Activated CD8-positive, alpha-beta memory T cell treated with anti-CD3 and anti-CD28 coated beads, Interleukin-2, amount 10 ng/mL, durations not matched to agents 7 days and 5 days (primary cell): ENCODE measurements around the gene CFAP97. TPM values are rescaled to one million over a fixed set of nuclear protein-coding genes. Genes with fewer than 3 reads are reported as not detected.

ENCODE experiments used
- ATAC-seq: fragments of 150-1000 bp; cut with Tn5 transposase; one replicate; pipeline ENCODE4 v1.10.0; 2021; ENCODE audit warnings: moderate library complexity
- CTCF ChIA-PET: fragments of 350-600 bp; sonication (Branson Sonifier 250); formaldehyde crosslinking; loops from one replicate; lab custom pipeline; 2021; ENCODE audit warnings: antibody characterized with exemption; lab: Charles Lee
- DNase-seq: peaks from one replicate; pipeline ENCODE4 v3.0.0-alpha.2; 2020
- H3K27ac Mint-ChIP-seq: one replicate; pipeline ENCODE4 v1.8.0; 2021; ENCODE audit warnings: mild to moderate bottlenecking, mixed read lengths
- H3K27me3 Mint-ChIP-seq: one replicate; pipeline ENCODE4 v1.8.0; 2021; ENCODE audit warnings: mixed read lengths
- H3K36me3 Mint-ChIP-seq: one replicate; pipeline ENCODE4 v1.8.0; 2021; ENCODE audit warnings: mild to moderate bottlenecking, mixed read lengths
- H3K4me1 Mint-ChIP-seq: one replicate; pipeline ENCODE4 v1.8.0; 2021; ENCODE audit warnings: mixed read lengths
- H3K4me3 Mint-ChIP-seq: one replicate; pipeline ENCODE4 v1.8.0; 2021; ENCODE audit warnings: mild to moderate bottlenecking, moderate library complexity, mixed read lengths
- H3K9me3 Mint-ChIP-seq: one replicate; pipeline ENCODE4 v1.8.0; 2022; ENCODE audit warnings: low read depth, mixed read lengths
- total RNA-seq, 2 experiments: library from RNA; stranded (reverse); gene quantifications; one replicate each; pipeline ENCODE4 v1.2.3, GENCODE V29; 2021

Gene CFAP97
- total RNA-seq, 2 experiments from 2014 or later = 30.8 to 31.8 TPM

- no peaks in the 10 kb centered on the region for H3K9me3 Mint-ChIP-seq
- H3K4me1 Mint-ChIP-seq = no peaks in the 10 kb centered on the region
- H3K27me3 Mint-ChIP-seq = peaks cover 31% of the 10 kb centered on the region
- no peaks in the 10 kb centered on the region for H3K36me3 Mint-ChIP-seq
- DNase-seq = no peak
- H3K27ac Mint-ChIP-seq = no peak overlapping the region
- ATAC-seq = no peak
- CTCF ChIA-PET = no interaction called here
- H3K4me3 Mint-ChIP-seq = no peak overlapping the region
Observed at GRCh38 chr4:185117300-185117934, 86.4 kb downstream of the CFAP97 start.

GRCh38 chr4:185115827-185116232, 88.0 kb downstream of the CFAP97 start:
- Mint-ChIP-seq H3K9me3 (no peaks in the 10 kb centered on the region), H3K4me3 (no peak overlapping the region), H3K36me3 (no peaks in the 10 kb centered on the region), H3K4me1 (no peaks in the 10 kb centered on the region), H3K27ac (no peak overlapping the region), H3K27me3 (peaks cover 27% of the 10 kb centered on the region)
- ATAC-seq = no peak
- CTCF ChIA-PET = interaction anchor here (0.6 to 2.0 kb wide), 4 partner anchors 10 to 76 kb away, joined by 3 to 6 read pairs (median 3); no protein-coding TSS in a partner anchor
- no peak for DNase-seq

GRCh38 chr4:185113340-185113739, 90.5 kb downstream of the CFAP97 start:
- CTCF ChIA-PET = no interaction called here
- Mint-ChIP-seq H3K27me3 (peaks cover 20% of the 10 kb centered on the region), H3K27ac (no peak overlapping the region), H3K4me3 (no peak overlapping the region), H3K9me3 (no peaks in the 10 kb centered on the region), H3K4me1 (peaks cover 3% of the 10 kb centered on the region), H3K36me3 (no peaks in the 10 kb centered on the region)
- DNase-seq (no peak), ATAC-seq (no peak)

- Mint-ChIP-seq H3K4me1 (peaks cover 3% of the 10 kb centered on the region), H3K4me3 (no peak overlapping the region), H3K27ac (no peak overlapping the region), H3K36me3 (no peaks in the 10 kb centered on the region), H3K9me3 (no peaks in the 10 kb centered on the region), H3K27me3 (peaks cover 24% of the 10 kb centered on the region)
- CTCF ChIA-PET = no interaction called here
- ATAC-seq (no peak), DNase-seq (no peak)
Observed at GRCh38 chr4:185112104-185112503, 91.7 kb downstream of the CFAP97 start.

- DNase-seq (no peak), ATAC-seq (no peak)
- peaks cover 29% of the 10 kb centered on the region for H3K27me3 Mint-ChIP-seq
- CTCF ChIA-PET = no interaction called here
- H3K4me1 Mint-ChIP-seq = peaks cover 3% of the 10 kb centered on the region
- H3K9me3 Mint-ChIP-seq = no peaks in the 10 kb centered on the region
- H3K36me3 Mint-ChIP-seq = no peaks in the 10 kb centered on the region
- H3K4me3 Mint-ChIP-seq = no peak overlapping the region
- no peak overlapping the region for H3K27ac Mint-ChIP-seq
Observed at GRCh38 chr4:185110375-185110823, 93.4 kb downstream of the CFAP97 start.

- CTCF ChIA-PET = no interaction called here
- peaks cover 3% of the 10 kb centered on the region for H3K4me1 Mint-ChIP-seq
- no peak overlapping the region for H3K27ac Mint-ChIP-seq
- no peak for DNase-seq
- H3K4me3 Mint-ChIP-seq = no peak overlapping the region
- no peak for ATAC-seq
- H3K9me3 Mint-ChIP-seq = no peaks in the 10 kb centered on the region
- H3K36me3 Mint-ChIP-seq = no peaks in the 10 kb centered on the region
- peaks cover 29% of the 10 kb centered on the region for H3K27me3 Mint-ChIP-seq
Observed at GRCh38 chr4:185109736-185110135, 94.1 kb downstream of the CFAP97 start.

Other genes with a start within 250 kb of the CFAP97 start
- gene HELT, start 185.5 kb downstream of the CFAP97 start, total RNA-seq = not detected
- 1 to 10 TPM; 5.8 to 6.4 TPM for gene SLC25A4, start 60.7 kb downstream of the CFAP97 start, total RNA-seq
- 10 to 100 TPM; 16.2 to 16.9 TPM for gene SNX25, start 5.6 kb upstream of the CFAP97 start, total RNA-seq
- gene LRP2BP, start 191.9 kb upstream of the CFAP97 start, total RNA-seq = 1 to 10 TPM in 1 of 2 experiments, under 1 TPM in 1; 0.73 to 1.3 TPM
- gene ANKRD37, start 192.8 kb upstream of the CFAP97 start, total RNA-seq = 10 to 100 TPM; 11.8 to 12.5 TPM
- 10 to 100 TPM; 17.5 to 18.1 TPM for gene UFSP2, start 222.0 kb upstream of the CFAP97 start, total RNA-seq